ENCODE measurements around the gene ITGB6. TPM values are rescaled to one million over a fixed set of nuclear protein-coding genes. Genes with fewer than 3 reads are reported as not detected.

The ITGB6 gene
- total RNA-seq, 1 donor, result under 0.01 TPM

DNA sequence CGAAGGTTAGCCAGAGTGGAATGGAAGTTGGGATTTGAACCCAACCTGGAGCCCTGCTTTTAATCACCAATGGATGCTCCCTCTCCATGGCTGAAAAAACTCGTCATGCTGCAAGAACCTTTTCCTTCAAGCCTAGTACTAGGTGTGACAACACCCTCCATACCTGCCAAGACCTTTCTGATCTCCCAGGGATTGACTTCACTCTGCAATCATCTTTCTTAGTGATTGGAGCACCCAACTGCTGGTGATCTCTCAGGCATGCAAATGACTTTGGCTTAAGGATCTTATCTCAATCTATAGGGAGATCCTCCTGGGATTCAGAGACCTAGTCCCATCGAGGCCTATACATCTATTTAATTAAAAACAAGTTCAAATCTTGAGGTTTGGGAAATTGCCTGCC lies 23.5 kb upstream of the ITGB6 start:
- H3K4me3 ChIP-seq (ENCODE audit: insufficient read depth, low read length), result no peak overlapping the region
- DNase-seq (ENCODE audit: insufficient read length, low spot score, missing footprints), result no peak
- H3K9me3 ChIP-seq (ENCODE audit: low read depth, low read length), result no peaks in the 10 kb centered on the region
- no peak overlapping the region for H2AFZ ChIP-seq (ENCODE audit: low read length)
- H3K4me1 ChIP-seq (ENCODE audit: insufficient read depth, low read length), result peaks cover 61% of the 10 kb centered on the region
- no peaks in the 10 kb centered on the region for H3K27me3 ChIP-seq (ENCODE audit: insufficient read depth, low read length)
- H3K27ac ChIP-seq (ENCODE audit: low read depth, low read length), result peak overlapping the region; percentile 81
- H3K4me2 ChIP-seq (ENCODE audit: insufficient read depth, low read length), result peak overlapping the region; percentile 56
- H3K36me3 ChIP-seq (ENCODE audit: insufficient read depth, low read length), result no peaks in the 10 kb centered on the region
- TF ChIP-seq, protein P1, sequence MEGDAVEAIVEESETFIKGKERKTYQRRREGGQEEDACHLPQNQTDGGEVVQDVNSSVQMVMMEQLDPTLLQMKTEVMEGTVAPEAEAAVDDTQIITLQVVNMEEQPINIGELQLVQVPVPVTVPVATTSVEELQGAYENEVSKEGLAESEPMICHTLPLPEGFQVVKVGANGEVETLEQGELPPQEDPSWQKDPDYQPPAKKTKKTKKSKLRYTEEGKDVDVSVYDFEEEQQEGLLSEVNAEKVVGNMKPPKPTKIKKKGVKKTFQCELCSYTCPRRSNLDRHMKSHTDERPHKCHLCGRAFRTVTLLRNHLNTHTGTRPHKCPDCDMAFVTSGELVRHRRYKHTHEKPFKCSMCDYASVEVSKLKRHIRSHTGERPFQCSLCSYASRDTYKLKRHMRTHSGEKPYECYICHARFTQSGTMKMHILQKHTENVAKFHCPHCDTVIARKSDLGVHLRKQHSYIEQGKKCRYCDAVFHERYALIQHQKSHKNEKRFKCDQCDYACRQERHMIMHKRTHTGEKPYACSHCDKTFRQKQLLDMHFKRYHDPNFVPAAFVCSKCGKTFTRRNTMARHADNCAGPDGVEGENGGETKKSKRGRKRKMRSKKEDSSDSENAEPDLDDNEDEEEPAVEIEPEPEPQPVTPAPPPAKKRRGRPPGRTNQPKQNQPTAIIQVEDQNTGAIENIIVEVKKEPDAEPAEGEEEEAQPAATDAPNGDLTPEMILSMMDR (IDR thresholded peaks at IDR 0.05; ENCODE audit: extremely low read depth, low read depth, low read length), result no peak
- no peaks in the 10 kb centered on the region for H4K20me1 ChIP-seq (ENCODE audit: insufficient read depth, low read length)
- H3K79me2 ChIP-seq (ENCODE audit: insufficient read depth, low read length), result no peaks in the 10 kb centered on the region

DNA sequence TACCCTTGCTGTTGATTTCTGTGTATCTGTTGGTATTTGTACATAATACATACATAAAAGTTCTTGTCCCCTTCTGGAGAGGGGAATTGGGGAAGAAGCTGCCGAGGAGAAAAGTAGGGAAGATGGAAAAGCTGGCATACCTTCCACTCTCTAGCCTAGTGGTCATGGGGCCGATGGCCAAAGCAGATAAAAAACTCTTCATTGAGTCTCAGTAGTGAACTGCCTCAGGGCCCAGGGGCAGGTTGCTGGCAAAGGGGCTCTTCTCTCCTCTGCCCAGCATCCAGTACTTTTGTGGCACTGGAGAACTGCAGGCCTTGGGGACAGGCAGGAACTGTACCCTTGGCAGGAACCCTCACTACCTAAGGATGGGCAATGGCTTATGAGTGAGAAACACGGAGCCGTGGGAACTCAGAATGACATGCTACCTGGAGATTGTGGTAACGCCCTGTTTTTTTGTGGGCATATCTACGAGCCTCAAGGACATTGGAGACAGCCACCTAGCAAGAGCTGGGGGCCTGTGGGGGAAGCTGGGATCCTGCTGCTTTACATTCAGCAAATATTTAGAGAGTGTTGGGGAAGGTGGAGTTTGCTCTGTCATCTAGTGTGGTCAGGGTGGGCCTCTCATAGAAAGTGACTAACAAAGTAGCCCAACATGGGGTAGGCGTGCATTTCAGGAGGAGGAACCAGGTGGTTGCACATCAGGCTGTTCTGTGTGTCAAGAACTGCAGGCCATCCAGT lies 22.6 kb upstream of the ITGB6 start:
- no peak overlapping the region for H3K4me2 ChIP-seq (ENCODE audit: insufficient read depth, low read length)
- no peak for DNase-seq (ENCODE audit: insufficient read length, low spot score, missing footprints)
- H3K27ac ChIP-seq (ENCODE audit: low read depth, low read length), result peak overlapping the region; percentile 81
- H3K36me3 ChIP-seq (ENCODE audit: insufficient read depth, low read length), result no peaks in the 10 kb centered on the region
- H3K9me3 ChIP-seq (ENCODE audit: low read depth, low read length), result no peaks in the 10 kb centered on the region
- no peak overlapping the region for H2AFZ ChIP-seq (ENCODE audit: low read length)
- no peaks in the 10 kb centered on the region for H4K20me1 ChIP-seq (ENCODE audit: insufficient read depth, low read length)
- no peak overlapping the region for H3K4me3 ChIP-seq (ENCODE audit: insufficient read depth, low read length)
- TF ChIP-seq, protein P1 (IDR thresholded peaks at IDR 0.05; ENCODE audit: extremely low read depth, low read depth, low read length), result no peak
- H3K79me2 ChIP-seq (ENCODE audit: insufficient read depth, low read length), result no peaks in the 10 kb centered on the region
- H3K4me1 ChIP-seq (ENCODE audit: insufficient read depth, low read length), result peaks cover 53% of the 10 kb centered on the region
- no peaks in the 10 kb centered on the region for H3K27me3 ChIP-seq (ENCODE audit: insufficient read depth, low read length)

DNA sequence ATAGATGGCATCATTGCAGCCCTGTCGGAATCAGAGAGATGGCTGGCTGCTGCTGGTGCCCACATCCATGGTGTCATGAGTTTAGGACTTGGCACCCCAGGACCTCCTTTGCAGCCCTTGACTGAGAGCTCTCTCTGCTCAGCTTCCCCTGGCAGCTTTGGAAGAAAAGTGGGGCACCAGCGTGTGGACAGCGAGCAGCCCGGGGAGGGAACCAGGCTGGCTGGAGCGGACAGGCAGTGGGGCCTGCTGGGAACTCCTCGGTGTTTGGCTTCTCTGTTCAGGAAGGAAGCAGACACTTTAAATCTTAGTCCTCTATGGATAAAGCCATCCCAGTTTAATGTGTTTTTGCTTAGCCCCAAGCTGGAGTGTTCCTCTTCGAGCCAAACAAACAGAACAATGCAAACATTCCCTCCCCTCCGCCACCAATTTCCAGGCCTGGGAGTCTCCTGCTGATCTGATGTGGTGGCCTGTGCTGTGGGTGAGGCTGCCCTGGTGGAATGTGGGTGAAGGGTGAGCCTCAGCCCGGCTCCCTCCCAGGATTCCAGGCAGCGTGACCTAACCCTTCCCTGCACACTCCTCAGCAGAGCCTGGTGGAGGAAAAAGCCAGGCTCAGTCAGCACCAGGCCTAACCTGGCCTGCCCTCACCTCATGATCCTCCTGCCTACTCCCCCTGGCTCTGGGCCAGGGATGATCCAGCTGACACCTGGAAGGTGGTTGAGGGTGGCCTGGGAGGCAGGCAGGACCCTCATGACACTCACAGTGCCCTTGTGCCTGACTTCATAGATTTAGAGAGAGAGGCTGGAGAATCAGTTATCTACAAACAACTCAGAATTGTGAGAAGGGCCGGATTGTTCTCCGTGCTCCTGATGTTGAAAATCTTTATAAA lies 21.6 kb upstream of the ITGB6 start:
- TF ChIP-seq, protein P1 (IDR thresholded peaks at IDR 0.05; ENCODE audit: extremely low read depth, low read depth, low read length), result no peak
- no peaks in the 10 kb centered on the region for H3K27me3 ChIP-seq (ENCODE audit: insufficient read depth, low read length)
- H3K4me1 ChIP-seq (ENCODE audit: insufficient read depth, low read length), result peaks cover 42% of the 10 kb centered on the region
- DNase-seq (ENCODE audit: insufficient read length, low spot score, missing footprints), result peak; percentile 94
- peak overlapping the region; percentile 81 for H3K27ac ChIP-seq (ENCODE audit: low read depth, low read length)
- peak overlapping the region; percentile 76 for H2AFZ ChIP-seq (ENCODE audit: low read length)
- H3K79me2 ChIP-seq (ENCODE audit: insufficient read depth, low read length), result no peaks in the 10 kb centered on the region
- no peak overlapping the region for H3K4me3 ChIP-seq (ENCODE audit: insufficient read depth, low read length)
- no peaks in the 10 kb centered on the region for H3K9me3 ChIP-seq (ENCODE audit: low read depth, low read length)
- H4K20me1 ChIP-seq (ENCODE audit: insufficient read depth, low read length), result no peaks in the 10 kb centered on the region
- no peak overlapping the region for H3K4me2 ChIP-seq (ENCODE audit: insufficient read depth, low read length)
- H3K36me3 ChIP-seq (ENCODE audit: insufficient read depth, low read length), result no peaks in the 10 kb centered on the region

DNA sequence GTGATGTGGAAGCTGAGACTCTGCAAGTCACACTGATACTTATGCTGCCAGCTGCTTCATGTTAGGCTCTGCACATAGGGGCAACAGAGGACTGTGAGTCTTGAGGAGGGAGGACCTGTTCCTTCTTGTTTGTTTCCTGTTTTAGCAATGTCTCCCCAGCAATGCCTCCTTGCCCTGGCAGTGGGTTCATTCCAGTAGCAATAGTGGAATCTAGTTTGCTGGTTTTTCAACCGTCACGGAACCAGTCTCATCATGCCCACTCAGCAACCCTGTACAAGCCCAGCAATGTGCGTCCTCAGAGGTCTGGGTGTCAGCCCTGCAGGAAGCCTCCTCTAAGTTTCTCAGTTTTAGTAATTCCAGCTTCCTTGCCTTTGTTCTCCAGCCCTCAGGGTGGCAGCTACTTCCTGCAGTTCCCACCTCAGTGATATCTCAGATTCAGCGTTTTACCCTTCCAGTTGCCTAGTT lies 20.5 kb upstream of the ITGB6 start:
- H4K20me1 ChIP-seq (ENCODE audit: insufficient read depth, low read length), result no peaks in the 10 kb centered on the region
- peaks cover 41% of the 10 kb centered on the region for H3K4me1 ChIP-seq (ENCODE audit: insufficient read depth, low read length)
- no peaks in the 10 kb centered on the region for H3K36me3 ChIP-seq (ENCODE audit: insufficient read depth, low read length)
- TF ChIP-seq, protein P1 (IDR thresholded peaks at IDR 0.05; ENCODE audit: extremely low read depth, low read depth, low read length), result no peak
- H3K4me2 ChIP-seq (ENCODE audit: insufficient read depth, low read length), result no peak overlapping the region
- H3K9me3 ChIP-seq (ENCODE audit: low read depth, low read length), result no peaks in the 10 kb centered on the region
- no peak overlapping the region for H2AFZ ChIP-seq (ENCODE audit: low read length)
- H3K79me2 ChIP-seq (ENCODE audit: insufficient read depth, low read length), result no peaks in the 10 kb centered on the region
- no peaks in the 10 kb centered on the region for H3K27me3 ChIP-seq (ENCODE audit: insufficient read depth, low read length)
- H3K4me3 ChIP-seq (ENCODE audit: insufficient read depth, low read length), result no peak overlapping the region
- H3K27ac ChIP-seq (ENCODE audit: low read depth, low read length), result no peak overlapping the region
- DNase-seq (ENCODE audit: insufficient read length, low spot score, missing footprints), result no peak

Data from osteoblast (primary cell).